ENCODE results near the gene LAMB3. TPM values are rescaled to one million over a fixed set of nuclear protein-coding genes. Genes with fewer than 3 reads are reported as not detected.

Gene LAMB3
- total and polyA plus RNA-seq, 10 donors: 0.43 to 3.4 (median 0.80) TPM

DNA sequence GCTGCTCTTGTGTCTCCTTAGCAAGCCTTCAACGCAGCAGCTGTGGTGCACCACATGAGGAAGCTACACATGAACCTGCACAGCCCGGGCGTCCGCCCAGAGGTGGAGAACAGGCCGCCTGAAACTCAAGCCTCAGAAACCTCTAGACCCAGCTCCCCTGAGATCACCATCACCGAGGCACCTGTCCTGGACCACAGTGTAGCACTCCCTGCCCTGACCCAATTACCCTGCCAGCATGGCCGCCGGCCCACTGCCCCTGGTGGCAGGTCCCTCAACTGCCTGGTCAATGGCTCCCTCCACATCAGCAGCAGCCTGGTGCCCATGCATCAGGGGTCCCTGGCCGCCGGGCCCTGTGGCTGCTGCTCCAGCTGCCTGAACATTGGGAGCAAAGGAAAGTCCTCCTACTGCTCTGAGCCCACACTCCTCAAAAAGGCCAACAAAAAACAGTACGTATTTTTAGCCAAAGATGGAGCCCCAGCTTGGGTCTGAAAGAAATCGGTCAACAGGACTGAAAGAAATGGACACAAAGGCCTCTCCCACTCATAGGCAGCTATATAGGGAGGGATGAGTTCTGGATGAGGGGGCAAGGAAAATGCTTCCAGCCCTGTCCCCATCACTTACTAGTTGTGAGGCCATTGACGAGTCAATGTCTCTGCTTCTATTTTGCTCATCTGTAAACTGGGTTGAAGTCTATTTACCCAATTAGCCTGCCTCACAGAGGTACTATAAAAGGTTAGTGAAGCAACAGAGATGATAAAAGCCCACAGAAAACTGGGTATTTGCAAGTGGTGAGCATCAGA lies 40.3 kb downstream of the LAMB3 start:
- peaks cover 0 to 5% (median 0%) of the 10 kb centered on the region in 6 donors for H3K36me3 ChIP-seq
- 82 to 94% (median 87%) methylated on average over 10 to 13 of the region's 13 CpGs for WGBS, 5 donors
- TF ChIP-seq POLR2AphosphoS5 (IDR thresholded peaks at IDR 0.05): no peak
- TF ChIP-seq POLR2A (IDR thresholded peaks at IDR 0.05): no peak
- TF ChIP-seq, protein P1, sequence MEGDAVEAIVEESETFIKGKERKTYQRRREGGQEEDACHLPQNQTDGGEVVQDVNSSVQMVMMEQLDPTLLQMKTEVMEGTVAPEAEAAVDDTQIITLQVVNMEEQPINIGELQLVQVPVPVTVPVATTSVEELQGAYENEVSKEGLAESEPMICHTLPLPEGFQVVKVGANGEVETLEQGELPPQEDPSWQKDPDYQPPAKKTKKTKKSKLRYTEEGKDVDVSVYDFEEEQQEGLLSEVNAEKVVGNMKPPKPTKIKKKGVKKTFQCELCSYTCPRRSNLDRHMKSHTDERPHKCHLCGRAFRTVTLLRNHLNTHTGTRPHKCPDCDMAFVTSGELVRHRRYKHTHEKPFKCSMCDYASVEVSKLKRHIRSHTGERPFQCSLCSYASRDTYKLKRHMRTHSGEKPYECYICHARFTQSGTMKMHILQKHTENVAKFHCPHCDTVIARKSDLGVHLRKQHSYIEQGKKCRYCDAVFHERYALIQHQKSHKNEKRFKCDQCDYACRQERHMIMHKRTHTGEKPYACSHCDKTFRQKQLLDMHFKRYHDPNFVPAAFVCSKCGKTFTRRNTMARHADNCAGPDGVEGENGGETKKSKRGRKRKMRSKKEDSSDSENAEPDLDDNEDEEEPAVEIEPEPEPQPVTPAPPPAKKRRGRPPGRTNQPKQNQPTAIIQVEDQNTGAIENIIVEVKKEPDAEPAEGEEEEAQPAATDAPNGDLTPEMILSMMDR (IDR thresholded peaks at IDR 0.05 in 8 of 11, conservative IDR thresholded peaks at IDR 0.05 in 3 of 11): no peak
- H3K4me1 ChIP-seq: peaks cover 0 to 15% (median 0%) of the 10 kb centered on the region in 6 donors
- no peaks in the 10 kb centered on the region for H3K9me3 ChIP-seq
- intact Hi-C loops (cut with DNase I; ENCODE audit: low total_unique reads): no loop called here
- no peak for DNase-seq
- no peak overlapping the region for H3K4me3 ChIP-seq
- no peak overlapping the region for H3K27ac ChIP-seq
- H3K27me3 ChIP-seq (replicated peaks in 1 of 7): peaks cover 0 to 23% (median 0%) of the 10 kb centered on the region in 7 donors

DNA sequence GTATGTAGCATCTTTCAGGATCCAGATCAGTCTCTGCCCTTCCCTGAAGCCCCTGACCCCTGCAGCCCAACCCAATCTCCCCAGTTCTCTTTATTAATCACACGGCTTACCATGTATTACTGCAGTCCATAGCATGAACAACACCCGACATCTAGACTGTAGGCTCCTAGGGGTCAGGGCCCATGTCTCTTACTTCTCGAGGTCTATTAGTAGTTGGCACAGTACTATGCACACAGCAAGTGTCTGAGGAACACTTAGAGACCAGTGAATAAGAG lies 41.7 kb downstream of the LAMB3 start:
- DNase-seq: no peak
- H3K4me3 ChIP-seq: no peak overlapping the region
- TF ChIP-seq, protein P1 (IDR thresholded peaks at IDR 0.05 in 8 of 11, conservative IDR thresholded peaks at IDR 0.05 in 3 of 11): no peak
- TF ChIP-seq POLR2A (IDR thresholded peaks at IDR 0.05) (no peak), POLR2AphosphoS5 (IDR thresholded peaks at IDR 0.05) (no peak)
- intact Hi-C loops (cut with DNase I; ENCODE audit: low total_unique reads): no loop called here
- peaks cover 0 to 22% (median 0%) of the 10 kb centered on the region in 7 donors for H3K27me3 ChIP-seq (replicated peaks in 1 of 7)
- H3K9me3 ChIP-seq: no peaks in the 10 kb centered on the region
- H3K27ac ChIP-seq: no peak overlapping the region
- 76 to 89% (median 83%) methylated on average over 3 of the region's 3 CpGs for WGBS, 5 donors
- peaks cover 0 to 5% (median 0%) of the 10 kb centered on the region in 6 donors for H3K36me3 ChIP-seq
- H3K4me1 ChIP-seq: peaks cover 0 to 15% (median 0%) of the 10 kb centered on the region in 6 donors

DNA sequence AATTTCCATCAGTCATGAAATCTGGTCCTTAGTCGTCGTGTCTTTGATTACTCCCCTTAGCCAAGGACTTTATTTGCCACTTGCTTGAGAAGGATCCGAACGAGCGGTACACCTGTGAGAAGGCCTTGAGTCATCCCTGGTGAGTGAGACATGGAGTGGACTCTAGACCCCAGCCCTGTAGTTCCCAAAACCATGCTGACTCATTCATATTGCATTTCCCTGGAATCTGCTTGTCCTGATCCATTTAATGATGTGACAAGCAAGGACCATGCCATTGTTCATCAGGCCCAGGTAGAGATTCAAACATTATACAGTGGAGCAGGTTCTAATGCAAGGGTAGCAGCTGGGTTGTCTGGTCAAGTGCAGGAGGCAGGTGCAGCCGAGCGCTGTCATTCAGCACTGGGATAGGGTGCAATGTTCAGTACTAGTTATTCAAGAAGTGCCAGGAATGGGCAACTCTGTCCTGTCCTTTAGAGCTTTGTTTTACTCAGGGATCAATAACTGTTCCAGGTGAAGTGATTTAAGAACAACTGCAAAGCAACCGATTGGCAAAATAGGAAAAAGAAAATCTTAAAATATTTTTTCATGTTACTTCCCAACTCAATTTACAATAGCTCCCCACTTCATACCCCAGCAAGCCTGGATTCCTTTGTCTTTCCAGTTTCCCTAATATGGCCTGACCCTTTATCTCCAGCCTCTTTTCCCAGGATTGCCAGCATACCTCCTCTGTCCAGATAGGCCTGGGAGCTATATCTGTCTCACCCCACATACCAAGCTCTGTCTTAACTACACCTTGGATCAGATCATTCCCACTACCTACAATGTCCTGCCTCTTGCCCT lies 42.2 kb downstream of the LAMB3 start:
- no peaks in the 10 kb centered on the region for H3K9me3 ChIP-seq
- peaks cover 0 to 15% (median 0%) of the 10 kb centered on the region in 6 donors for H3K4me1 ChIP-seq
- no peak overlapping the region for H3K4me3 ChIP-seq
- intact Hi-C loops (cut with DNase I; ENCODE audit: low total_unique reads): no loop called here
- no peak for TF ChIP-seq POLR2AphosphoS5 (IDR thresholded peaks at IDR 0.05)
- TF ChIP-seq POLR2A (IDR thresholded peaks at IDR 0.05): no peak
- TF ChIP-seq, protein P1 (IDR thresholded peaks at IDR 0.05 in 8 of 11, conservative IDR thresholded peaks at IDR 0.05 in 3 of 11): no peak
- 93 to 96% (median 94%) methylated on average over 8 of the region's 8 CpGs for WGBS, 5 donors
- H3K36me3 ChIP-seq: peaks cover 0 to 5% (median 0%) of the 10 kb centered on the region in 6 donors
- DNase-seq: no peak
- peaks cover 0 to 17% (median 0%) of the 10 kb centered on the region in 7 donors for H3K27me3 ChIP-seq (replicated peaks in 1 of 7)
- no peak overlapping the region for H3K27ac ChIP-seq

All from spleen (tissue), 11 donors.